Kidney glomerular epithelial cell (primary cell): ENCODE results near the gene AHI1.

Experiments used
- DNase-seq: peaks from one replicate; lab custom pipeline; 2025; lab: John Stamatoyannopoulos, UW

The AHI1 gene

DNA sequence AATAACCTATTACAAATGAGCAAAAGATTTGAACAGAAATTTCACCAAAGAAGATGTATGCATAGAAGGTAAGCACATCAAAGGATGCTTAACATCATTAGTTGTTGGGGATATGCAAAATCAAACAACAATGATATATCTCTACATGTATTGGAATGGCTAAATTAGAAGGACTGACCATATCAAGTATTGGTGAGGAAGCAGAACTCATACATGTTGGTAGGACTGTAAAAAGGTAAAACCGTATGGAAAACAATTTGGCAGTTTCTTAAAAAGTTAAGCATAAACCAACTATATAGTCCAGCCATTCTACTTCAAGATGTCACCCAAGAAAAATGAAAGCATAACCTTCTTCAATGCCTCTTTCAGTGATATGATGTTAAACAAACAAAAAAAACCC lies 202.5 kb downstream of the AHI1 start:
- no peak for DNase-seq

DNA sequence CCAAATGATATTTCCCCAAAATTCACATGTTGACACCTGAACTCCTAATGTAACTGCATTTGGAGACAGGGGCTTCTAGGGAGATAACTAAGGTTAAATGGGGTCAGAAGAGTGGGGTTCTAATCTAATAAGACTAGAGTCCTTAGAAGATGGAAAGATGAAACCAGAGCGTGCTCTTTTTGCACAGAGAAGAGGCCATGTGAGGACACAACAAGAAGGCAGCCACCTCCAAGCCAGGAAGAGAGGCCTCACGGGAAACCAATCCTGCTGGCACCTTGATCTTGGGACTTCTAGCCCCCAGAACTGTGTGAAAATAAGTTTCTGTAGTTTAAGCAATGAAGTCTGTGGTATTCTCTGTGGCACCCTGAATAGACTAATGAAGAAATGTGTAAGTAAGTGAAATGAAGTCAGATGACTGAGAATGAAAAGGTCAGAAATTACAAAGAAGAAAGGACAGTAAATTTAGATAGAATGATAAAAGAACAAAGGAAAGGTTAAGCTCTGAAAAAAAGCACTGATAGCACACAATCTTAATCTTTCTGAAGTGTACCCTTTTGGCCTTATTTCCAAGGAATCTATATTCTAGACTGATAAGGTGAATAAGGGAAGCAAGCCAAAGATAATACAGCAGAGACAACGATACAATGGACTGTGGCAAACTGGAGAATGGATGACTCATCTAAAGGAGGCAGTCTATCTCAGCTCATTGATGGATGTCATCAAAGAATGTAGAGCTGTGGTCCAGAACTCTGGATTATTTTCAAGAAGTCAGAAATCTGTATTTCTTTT lies 206.1 kb downstream of the AHI1 start:
- peak; percentile 59 for DNase-seq

DNA sequence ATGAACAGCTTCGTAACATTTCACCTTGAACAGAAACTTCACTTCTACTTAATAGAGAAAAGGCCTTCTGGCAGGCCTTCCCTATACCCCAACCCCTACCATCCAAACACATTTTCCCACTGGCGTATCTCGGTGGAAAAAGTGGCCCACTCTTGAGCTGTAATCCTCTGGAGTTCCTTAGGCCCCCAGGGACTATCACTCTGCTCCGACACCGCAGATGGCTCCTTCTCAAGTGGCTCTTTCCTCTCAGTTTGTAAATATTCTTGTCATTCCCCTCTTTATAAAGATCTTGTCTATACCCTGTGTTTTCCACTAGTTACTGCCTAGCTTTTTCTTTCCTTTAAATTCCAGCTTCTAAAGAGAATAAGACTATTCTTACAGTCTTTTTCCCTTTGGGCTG lies 207.7 kb downstream of the AHI1 start:
- DNase-seq, result no peak

DNA sequence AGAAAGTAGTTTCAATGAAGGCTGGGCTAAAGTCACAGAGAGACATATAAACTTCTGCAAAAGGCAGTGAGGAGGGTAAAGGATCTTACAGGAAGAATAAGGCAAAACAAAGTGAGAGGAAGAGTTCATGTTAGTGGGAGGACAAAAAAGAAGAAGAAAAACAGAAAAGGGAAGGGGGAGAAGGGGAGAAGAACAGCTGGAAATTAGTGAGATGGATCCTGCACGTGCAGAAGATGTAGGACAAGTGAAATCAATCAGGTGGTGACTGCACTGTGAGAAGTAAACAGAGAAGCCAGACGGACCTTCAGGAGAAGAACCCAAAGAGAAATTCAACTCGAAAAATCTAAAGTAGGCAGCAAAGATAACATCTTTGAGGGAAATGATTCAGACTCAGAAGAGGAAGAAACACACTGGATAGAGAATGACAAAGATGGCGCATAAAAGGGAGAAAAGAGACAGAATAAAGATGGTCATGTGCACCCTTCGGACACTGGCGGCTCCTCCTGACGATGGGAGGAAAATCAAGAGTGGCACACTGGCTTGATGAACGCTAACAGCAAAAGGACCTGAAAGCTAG lies 210.5 kb downstream of the AHI1 start:
- no peak for DNase-seq

DNA sequence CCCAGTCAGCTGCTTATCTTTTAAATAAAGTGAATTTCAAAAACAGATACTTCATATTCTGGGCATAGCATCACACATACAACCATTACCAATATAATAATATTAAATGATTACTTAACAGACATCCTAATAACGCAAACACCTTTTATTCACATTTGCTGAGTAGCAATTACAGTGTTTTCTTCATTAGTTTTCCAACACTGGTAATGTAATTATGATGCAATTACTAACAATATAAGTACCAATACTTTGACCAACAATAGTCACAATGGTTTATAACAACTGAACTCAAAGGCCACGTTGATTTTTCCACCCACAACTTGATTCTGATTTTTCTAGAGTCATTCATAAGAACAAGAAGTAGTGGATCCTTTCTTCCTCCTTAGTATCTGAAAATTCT lies 212.4 kb downstream of the AHI1 start:
- no peak for DNase-seq

DNA sequence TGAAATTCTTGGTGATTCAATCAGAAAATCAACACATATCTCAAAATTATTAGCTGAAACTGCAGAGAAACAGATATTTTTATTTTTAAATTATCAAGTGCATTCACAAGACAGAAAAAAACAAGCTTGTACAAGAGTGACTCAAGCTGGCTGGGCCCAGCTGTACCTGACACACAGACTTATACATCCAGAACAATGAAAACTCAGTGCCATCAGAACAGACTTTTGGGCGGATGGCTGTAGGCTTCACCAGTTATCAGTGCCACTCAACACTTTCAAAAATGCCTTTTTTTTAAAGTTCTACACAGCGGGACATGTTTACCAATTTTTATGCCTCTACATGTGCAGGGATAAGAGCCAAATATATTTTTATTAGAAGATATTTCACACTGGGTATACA lies 213.6 kb downstream of the AHI1 start:
- no peak for DNase-seq

DNA sequence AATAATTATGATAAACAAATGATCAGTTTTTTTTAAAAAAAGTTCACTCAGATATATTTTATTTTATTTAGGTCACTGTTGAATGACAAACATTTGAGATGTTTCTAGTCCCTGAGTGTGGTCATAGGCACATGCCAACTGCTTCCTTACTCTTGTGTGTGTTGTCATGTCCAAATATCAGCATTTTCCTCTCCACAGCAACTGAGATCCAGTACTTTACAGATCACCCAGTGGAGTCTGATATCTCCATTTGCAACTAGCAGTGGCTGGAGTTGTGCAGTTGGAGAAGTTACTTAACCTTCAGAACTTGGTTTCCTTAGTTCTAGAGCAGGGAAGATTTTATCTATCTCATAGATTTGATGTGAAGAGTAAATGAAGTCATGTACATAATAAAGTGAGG lies 215.1 kb downstream of the AHI1 start:
- DNase-seq, result no peak

DNA sequence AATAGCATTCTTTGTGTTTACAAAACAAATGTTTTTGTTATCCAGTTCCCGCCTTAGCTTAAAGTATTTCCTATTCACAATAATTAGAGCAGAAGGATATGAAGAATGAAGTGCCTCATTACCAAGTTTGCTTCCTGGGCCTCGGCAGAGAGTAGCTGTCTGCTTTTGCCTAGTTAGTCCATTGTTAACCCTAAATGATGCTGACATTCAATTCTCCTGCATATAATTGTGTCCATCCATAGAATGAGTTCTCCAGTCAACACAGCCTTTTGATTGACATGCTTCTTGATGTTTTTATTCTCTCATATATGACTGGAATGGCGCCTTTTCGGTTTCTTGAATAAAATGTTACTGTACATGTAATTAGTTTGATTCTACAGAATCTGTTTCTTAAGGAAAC lies 215.6 kb downstream of the AHI1 start:
- DNase-seq, result no peak

DNA sequence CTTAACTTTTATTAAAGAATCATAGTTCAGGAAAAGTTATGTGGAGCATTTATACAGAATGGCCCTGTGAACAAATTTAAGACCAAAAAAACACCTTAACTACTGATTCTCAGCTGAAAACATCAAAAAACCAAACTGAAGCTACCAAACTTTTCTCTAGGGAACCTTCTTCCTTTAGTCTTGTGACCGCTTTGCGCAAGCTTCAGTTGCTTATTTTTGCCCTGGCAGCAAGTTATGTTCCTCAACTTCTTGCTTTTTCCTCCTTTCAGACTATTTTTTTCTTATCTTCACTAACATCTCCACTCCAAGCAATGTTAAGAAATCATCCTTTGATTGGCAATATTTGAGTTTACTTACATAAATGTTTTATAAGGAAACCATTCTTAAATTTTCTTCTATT lies 216.3 kb downstream of the AHI1 start:
- no peak for DNase-seq

DNA sequence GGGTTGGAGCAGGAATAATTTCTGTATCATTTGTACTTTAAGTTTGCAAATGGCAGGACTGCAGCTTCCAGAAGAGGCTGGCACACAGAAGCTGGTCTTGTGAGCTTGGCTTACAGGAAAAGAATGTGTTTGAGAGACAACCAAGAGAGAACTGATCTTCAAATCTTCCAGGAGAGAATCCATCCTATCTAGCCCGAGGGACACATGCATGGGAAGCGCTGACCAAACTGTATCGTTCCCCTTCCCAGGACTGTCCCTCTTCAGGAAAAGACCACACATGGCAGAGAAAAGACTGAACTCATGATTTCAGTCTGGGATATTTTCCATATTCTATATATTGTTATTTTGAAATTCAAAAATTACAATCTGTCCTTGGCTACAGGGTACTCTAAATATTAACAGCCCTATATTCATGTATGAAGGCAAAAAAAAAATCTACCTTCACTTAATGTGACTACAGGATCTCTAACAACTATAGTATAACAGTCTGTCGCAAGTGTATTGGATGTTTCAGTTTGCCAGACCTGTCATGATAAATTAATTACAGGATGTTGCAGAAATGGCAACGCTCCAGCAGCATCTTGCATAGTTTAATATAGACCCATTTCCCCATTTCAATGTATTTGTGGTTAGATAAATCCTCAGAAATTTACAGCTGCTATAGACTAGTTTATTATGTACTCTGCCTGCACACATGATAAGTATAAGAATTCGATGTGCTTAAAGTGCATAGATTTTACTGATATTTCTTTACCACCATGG lies 217.0 kb downstream of the AHI1 start:
- no peak for DNase-seq

DNA sequence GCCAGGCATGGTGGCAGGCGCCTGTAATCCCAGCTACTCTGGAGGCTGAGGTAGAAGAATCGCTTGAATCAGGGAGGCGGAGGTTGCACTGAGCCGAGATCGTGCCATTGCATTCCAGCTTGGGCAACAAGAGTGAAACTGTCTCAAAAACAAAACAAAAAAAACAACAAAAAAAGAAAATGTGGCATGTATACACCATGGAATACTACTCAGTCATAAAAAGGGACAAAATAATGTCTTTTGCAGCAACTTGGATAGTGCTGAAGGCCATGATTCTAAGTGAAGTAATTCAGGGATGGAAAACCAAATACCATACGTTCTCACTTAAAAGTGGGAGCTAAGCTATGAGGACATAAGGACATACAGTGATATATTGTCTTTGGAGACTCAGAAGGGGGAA lies 220.1 kb downstream of the AHI1 start:
- no peak for DNase-seq

DNA sequence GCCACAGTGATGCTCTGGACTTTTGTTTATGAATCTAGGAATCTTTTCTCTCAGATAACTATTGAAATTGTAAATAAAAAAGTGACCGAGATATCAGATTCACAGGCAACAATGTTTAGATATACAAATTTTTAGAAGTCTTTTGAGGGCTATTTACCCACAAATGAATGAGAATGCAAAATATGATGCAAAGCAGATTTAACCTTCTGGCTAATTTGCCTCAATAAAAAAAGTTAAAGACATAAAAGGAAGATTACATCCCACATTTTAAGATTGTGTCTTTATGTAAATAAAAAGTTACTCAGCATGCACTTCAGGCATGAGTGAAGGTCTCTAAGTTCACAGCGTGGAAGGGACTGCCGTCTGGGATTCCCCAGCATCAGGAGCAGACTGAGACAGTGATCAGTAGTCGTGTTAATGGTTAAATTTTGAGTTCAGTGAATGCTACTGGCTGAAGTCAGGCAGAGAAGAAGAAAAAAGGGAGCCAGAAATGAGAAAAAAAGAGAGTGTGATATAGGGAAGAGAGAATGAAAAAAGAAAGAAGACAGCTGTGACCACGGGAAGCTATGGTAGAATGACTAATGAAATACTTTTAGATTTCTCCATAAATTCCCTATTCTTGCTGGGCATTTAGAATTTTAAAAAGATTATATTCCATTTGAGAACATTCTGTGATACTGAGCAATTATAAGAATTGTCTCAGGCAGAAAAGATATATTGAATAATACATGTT lies 222.8 kb downstream of the AHI1 start:
- DNase-seq, result no peak

DNA sequence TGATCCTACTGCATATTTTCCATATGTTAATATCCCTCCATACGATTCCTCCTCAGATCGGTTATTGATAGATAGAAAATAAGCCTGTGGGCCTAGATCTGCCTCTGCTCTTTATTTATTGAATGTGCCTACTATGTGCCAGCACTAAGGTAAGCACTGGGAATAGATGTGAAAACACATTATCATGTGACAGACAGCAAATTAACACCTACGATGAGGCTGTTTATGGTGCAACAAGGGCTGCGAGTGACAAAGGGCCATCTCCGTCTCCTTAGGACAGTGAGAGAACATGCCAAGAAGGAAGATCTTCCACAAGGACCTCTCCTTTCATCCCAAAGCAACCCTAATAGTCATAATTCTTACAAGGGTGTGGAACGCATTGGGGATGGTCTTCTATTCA lies 225.9 kb downstream of the AHI1 start:
- no peak for DNase-seq

DNA sequence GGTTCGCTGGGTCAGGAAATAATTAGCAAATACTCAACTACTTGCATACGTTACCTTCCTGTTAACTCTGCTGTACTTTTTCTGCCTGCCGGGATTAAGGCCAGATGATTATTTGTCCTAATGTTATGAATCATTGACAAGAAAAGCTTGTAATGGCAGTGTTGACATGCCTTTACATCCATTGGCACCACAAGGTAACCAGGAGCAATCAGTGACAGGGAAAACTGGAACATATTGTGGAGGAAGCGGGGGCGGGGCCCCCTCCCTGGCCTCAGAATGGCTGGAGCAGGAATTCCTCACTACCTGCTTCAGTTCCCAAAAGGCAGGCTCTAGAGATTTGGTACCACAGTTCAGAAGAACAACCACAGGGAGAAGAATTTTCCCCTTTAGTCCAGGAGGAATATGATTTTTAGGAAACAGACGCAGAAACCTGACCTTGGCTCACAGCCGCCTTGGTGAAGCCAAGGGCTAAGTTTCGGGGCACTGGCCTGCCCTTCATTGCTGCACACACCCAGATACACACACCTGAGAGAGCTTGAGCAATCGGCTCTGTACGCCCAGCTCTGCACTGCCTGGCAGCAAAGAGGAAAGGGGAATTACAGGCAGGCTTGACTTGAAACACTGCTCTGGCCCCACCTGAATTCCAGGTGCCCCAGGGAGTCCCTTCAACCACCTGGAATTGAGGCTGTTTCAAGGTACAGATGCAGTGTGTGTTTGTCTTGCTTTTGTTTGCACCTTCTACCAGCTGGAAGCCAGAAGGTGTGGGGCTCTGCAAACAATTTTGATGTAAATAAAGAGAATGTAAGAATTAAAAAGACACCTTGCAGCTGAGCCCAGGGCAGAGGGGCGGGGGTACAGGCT lies 226.6 kb downstream of the AHI1 start:
- DNase-seq, result no peak

DNA sequence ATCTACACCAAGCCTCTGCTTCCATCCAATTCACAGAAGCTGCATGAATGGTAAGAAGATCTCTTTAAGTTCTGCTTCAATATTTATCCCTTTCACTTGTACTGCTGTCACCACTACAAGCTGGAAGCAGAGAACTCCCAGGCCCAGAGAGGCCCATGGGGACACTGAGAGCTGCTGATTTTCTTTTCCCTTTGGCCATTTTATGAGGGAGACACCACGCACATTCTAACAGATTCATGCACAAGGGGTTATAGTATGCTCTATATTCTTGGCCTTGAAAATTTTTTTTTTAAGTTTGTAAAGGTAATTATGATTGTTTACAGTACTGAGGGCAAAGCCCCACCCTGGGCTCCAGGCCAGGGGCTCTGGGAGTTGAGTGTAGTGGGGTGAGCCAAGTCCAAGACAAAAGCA lies 228.1 kb downstream of the AHI1 start:
- no peak for DNase-seq

DNA sequence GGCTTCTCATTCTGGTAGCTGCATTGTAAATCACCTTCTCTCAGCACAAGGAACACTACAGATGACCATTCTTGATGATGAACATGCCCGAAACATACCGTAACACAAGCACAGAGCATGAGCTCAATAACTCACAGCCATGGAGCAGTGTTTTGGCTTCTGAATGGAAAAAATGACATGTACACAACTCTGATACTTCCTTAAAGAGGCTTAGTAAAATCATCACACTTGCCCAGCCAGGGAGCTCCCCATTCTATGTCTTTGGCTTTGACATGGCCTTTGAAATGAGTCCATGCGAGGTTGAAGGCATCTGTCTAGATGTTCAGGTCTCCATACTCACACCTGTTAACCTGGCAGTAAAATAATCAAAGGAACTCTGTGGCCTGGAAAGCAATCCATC lies 228.8 kb downstream of the AHI1 start:
- no peak for DNase-seq

DNA sequence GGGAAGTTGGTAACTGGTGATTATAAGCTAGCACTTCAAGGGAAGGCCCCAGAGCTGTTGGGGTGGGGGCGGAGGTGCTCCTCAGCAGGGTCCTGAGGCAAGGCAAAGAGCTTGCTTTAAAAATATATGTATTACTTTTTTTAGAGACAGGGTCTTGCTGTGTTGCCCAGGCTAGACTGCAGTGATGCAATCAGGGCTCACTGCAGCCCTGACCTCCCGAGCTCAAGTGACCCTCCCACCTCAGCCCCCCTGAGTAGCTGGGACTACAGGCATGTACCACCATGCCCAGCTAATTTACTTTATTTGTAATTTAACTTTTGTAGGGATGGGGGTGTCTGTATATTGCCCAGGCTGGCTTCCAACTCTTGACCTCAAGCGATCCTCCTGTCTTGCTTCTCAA lies 229.3 kb downstream of the AHI1 start:
- no peak for DNase-seq

DNA sequence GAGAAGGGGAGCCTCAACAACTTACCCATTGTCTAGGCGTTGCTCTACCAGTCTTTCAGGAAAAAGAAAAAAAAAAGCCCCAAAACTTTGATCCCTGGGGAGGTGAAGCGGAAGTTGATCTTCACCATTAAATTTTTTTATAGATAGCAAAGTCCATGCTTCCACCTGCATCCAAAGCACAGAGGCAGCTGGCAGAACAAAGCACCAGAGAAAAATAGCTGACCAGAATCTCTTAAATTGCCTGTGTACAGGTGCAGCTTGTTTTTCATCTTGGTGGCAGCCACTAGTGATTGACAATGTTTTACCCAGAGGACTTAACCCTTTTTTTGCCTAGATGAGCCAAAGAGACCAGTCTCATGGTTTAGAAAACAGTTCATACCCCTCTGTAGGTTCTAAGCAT lies 230.5 kb downstream of the AHI1 start:
- no peak for DNase-seq

DNA sequence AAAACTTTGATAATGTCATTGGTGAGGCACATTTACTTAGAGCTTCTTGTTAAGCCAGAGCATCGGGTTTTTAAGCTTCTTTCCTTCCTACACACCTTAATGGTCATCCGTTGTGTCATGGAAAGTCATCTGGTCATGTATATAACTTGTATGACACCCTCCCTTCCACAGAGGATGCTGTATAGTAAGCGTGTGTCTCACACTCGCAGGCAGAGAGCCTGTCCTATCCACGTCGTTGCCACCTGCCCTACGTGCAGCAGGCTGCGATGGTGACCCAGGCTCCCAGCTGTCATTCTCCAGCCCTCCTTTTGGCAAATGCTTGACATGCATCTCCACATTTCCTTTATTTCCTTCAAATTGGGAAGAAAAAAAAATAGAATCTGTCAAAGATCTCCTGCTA lies 230.9 kb downstream of the AHI1 start:
- DNase-seq, result no peak

DNA sequence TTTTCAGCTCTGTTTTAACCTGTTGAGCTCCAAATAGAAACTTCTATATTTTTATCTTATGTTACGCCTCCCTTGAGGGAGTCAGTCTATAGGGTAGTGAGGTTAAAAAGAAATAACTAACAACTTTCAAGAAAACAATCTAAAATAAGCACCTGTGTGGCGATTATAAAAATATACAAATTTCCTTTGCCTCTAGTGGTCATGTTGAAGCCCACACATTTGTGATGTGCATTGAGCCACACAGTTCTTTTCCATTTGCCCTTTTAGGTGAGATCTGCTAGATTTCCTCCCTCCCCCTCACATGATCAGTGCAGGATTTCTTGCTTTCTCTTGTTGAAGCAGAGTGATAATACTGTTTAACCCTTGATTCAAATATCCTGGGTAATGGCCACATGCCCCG lies 232.3 kb downstream of the AHI1 start:
- DNase-seq, result no peak

DNA sequence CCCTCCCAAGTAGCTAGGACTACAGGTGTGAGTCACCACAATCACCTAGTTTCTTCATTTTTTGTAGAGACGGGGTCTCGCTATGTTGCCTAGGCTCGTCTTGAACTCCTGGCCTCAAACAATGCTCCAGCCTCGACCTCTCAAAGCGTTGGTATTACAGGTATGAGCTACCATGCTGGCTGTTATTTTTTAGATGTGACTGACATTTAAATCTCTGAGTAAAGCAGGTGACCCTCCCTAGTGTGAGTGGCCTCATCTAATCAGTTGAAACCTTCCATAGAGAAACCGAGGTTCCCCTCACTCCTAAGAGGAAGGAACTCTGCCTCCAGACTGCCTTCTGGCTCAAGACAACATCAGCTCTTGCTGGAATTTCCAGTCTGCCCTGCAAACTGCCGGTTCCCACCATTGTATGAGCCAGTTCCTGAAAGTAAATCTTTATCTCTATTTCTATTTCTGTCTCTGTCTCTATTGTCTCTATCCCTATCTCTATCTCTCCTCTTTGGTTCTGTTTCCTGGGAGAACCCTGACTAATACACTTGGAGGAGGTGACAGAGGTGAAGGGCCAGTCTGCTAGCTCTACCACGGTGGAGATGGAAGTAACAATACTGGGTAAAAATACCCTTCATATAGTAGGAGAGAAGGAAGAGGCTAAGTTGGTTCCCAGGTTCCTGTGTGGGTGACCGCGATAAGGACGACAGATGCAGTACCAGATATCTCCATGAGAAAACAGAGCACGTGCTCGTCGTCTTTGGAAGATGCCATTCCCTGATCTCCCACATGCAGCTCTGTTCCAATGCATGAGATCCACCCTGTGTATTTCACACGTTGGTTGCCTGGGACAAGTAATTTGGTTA lies 235.4 kb downstream of the AHI1 start:
- no peak for DNase-seq
